HCT116 (cell line): ENCODE data around the gene PWWP2B. TPM values are rescaled to one million over a fixed set of nuclear protein-coding genes. Genes with fewer than 3 reads are reported as not detected.

Experiments
- ATAC-seq: fragments of 200-7000 bp; cut with Tn5 transposase; 2 replicates; pipeline ENCODE4 v1.9.1; 2020; ENCODE audit warnings: mild to moderate bottlenecking, moderate library complexity
- BruUV-seq: library from RNA; stranded (reverse); fragments of 400-500 nt; replicated peaks from 2 replicates; lab custom pipeline; 2021; lab: Mats Ljungman, UMichigan
- CTCF ChIA-PET: fragments of 300-600 bp; sonication (Branson Sonifier 250); formaldehyde crosslinking; loops from one replicate; lab custom pipeline; 2021; ENCODE audit warnings: antibody characterized with exemption; lab: Charles Lee
- POLR2A ChIA-PET: fragments of 300-600, 350-600 bp; sonication (Branson Sonifier 250); formaldehyde crosslinking; loops from one replicate; lab custom pipeline; 2021; ENCODE audit warnings: antibody characterized with exemption; lab: Charles Lee
- RAD21 ChIA-PET, 2 experiments: fragments of 300-600 bp; sonication (Branson Sonifier 250); formaldehyde crosslinking; loops; one replicate each; lab custom pipeline; 2023; ENCODE audit warnings: low total read pairs in 2 of 2; ENCODE audit not compliant: uncharacterized antibody in 2 of 2, unreplicated experiment in 2 of 2, low non-redundant PET in 1 of 2; lab: Charles Lee
- DNase-seq: peaks from one replicate; pipeline ENCODE4 v3.0.0-alpha.2; 2010; ENCODE audit warnings: low read depth, low spot score
- H2AFZ ChIP-seq: fragments of 200-600 bp; shearing (Covaris generic), sonication (generic); 2 replicates; pipeline ENCODE4 v1.6.1; 2017; ENCODE audit warnings: low read depth, mixed run types, mixed read lengths, antibody characterized with exemption, low read length; ENCODE audit not compliant: poor library complexity, severe bottlenecking
- H3K27ac ChIP-seq: 2 replicates; pipeline ENCODE4 v1.5.1; 2012; ENCODE audit warnings: low read depth, low read length
- H3K27me3 ChIP-seq: fragments of 200-600 bp; sonication (generic); 2 replicates; pipeline ENCODE4 v1.6.1; 2016; ENCODE audit warnings: mixed run types, low read length, mixed read lengths; ENCODE audit not compliant: insufficient read depth
- H3K36me3 ChIP-seq, 2 experiments: fragments of 200-500 bp in 1 of 2; fragments of 200-600 bp in 1 of 2; sonication (Bioruptor generic) in 1 of 2; sonication (generic) in 1 of 2; 2 replicates each; pipeline versions ENCODE4 v1.5.1 to v1.6.1; 2014 to 2016; ENCODE audit warnings: low read length in 2 of 2, inconsistent platforms in 1 of 2, mixed read lengths in 1 of 2, mixed run types in 1 of 2; ENCODE audit not compliant: insufficient read depth in 2 of 2, control insufficient read depth in 1 of 2
- H3K4me1 ChIP-seq, 2 experiments: fragments of 200-600 bp in 1 of 2; sonication (generic) in 1 of 2; 2 replicates each; pipeline versions ENCODE4 v1.5.1 to v1.6.1; 2012 to 2017; ENCODE audit warnings: low read length in 2 of 2, inconsistent platforms in 1 of 2, mild to moderate bottlenecking in 1 of 2, mixed read lengths in 1 of 2, mixed run types in 1 of 2, moderate library complexity in 1 of 2; ENCODE audit not compliant: insufficient read depth in 2 of 2, control insufficient read depth in 1 of 2
- H3K4me2 ChIP-seq: fragments of 200-600 bp; sonication (generic); 2 replicates; pipeline ENCODE4 v1.6.1; 2017; ENCODE audit warnings: mixed run types, low read length, mixed read lengths
- H3K4me3 ChIP-seq, 2 experiments: fragments of 200-600 bp in 1 of 2; sonication (generic) in 1 of 2; replicated peaks in 1 of 2; 2 replicates each; pipeline ENCODE4 v1.5.1; 2011 to 2016; ENCODE audit warnings: low read length in 2 of 2, control low read depth in 1 of 2, low read depth in 1 of 2, mild to moderate bottlenecking in 1 of 2, mixed read lengths in 1 of 2, mixed run types in 1 of 2
- H3K79me2 ChIP-seq: fragments of 200-600 bp; sonication (generic); 2 replicates; pipeline ENCODE4 v1.6.1; 2017; ENCODE audit warnings: mild to moderate bottlenecking, mixed run types, low read length, moderate library complexity, mixed read lengths; ENCODE audit not compliant: insufficient read depth
- H3K9ac ChIP-seq: fragments of 200-600 bp; sonication (generic); 2 replicates; pipeline ENCODE4 v1.6.1; 2016; ENCODE audit warnings: low read length, mixed read lengths
- H3K9me2 ChIP-seq: fragments of 200-600 bp; sonication (generic), shearing (Covaris generic); 2 replicates; pipeline ENCODE4 v1.6.1; 2017; ENCODE audit warnings: mixed run types, mild to moderate bottlenecking, moderate library complexity; ENCODE audit not compliant: insufficient read depth
- H3K9me3 ChIP-seq, 2 experiments: fragments of 200-500 bp in 1 of 2; fragments of 200-600 bp in 1 of 2; sonication (Bioruptor generic) in 1 of 2; sonication (generic) in 1 of 2; 2 replicates each; pipeline ENCODE4 v1.6.1; 2014 to 2017; ENCODE audit warnings: low read length in 2 of 2, mixed read lengths in 2 of 2, inconsistent platforms in 1 of 2, low read depth in 1 of 2, mild to moderate bottlenecking in 1 of 2, mixed run types in 1 of 2, moderate library complexity in 1 of 2; ENCODE audit not compliant: control insufficient read depth in 1 of 2, insufficient read depth in 1 of 2
- H4K20me1 ChIP-seq: fragments of 200-600 bp; sonication (generic), shearing (Covaris generic); 2 replicates; pipeline ENCODE4 v1.6.1; 2017; ENCODE audit warnings: mixed run types, mild to moderate bottlenecking, moderate library complexity; ENCODE audit not compliant: insufficient read depth
- CTCF ChIP-seq, 3 experiments: fragments of 200-600 bp in 1 of 3; sonication (generic) in 1 of 3; IDR thresholded peaks in 2 of 3; conservative IDR thresholded peaks in 1 of 3; 2 replicates each; pipeline ENCODE4 v1.5.1; 2012 to 2017; ENCODE audit warnings: low read depth in 2 of 3, low read length in 2 of 3, antibody characterized with exemption in 1 of 3, borderline replicate concordance in 1 of 3, control low read depth in 1 of 3, mild to moderate bottlenecking in 1 of 3, mixed read lengths in 1 of 3, mixed run types in 1 of 3, moderate library complexity in 1 of 3; ENCODE audit not compliant: insufficient read depth in 1 of 3
- EGR1 ChIP-seq: IDR thresholded peaks from 2 replicates; pipeline ENCODE4 v1.6.1; 2012; ENCODE audit warnings: low read depth
- EZH2 ChIP-seq: fragments of 200-600 bp; sonication (generic); IDR thresholded peaks from 2 replicates; pipeline ENCODE4 v1.6.1; 2017; ENCODE audit warnings: antibody characterized with exemption, mixed run types
- FOSL1 ChIP-seq: IDR thresholded peaks from 2 replicates; pipeline ENCODE4 v1.6.1; 2012; ENCODE audit warnings: low read depth
- JUND ChIP-seq: IDR thresholded peaks from 2 replicates; pipeline ENCODE4 v1.6.1; 2012
- MAX ChIP-seq: IDR thresholded peaks from 2 replicates; pipeline ENCODE4 v1.6.1; 2012
- POLR2A ChIP-seq: IDR thresholded peaks from 2 replicates; pipeline ENCODE4 v1.7.0; 2011; ENCODE audit warnings: borderline replicate concordance; ENCODE audit not compliant: insufficient read depth, insufficient read length; ENCODE audit errors: extremely low read depth
- YY1 ChIP-seq: IDR thresholded peaks from 2 replicates; pipeline ENCODE4 v1.6.1; 2011; ENCODE audit warnings: low read length, low read depth, moderate library complexity, mild to moderate bottlenecking; ENCODE audit not compliant: insufficient replicate concordance; ENCODE audit errors: extremely low read depth
- ZFX ChIP-seq: fragments of 450-650 bp; IDR thresholded peaks from 2 replicates; pipeline ENCODE4 v1.6.1; 2017
- ZNF274 ChIP-seq: fragments of 200-500 bp; sonication (Bioruptor generic); IDR thresholded peaks from 2 replicates; pipeline ENCODE4 v1.6.1; 2014; ENCODE audit warnings: mild to moderate bottlenecking, low read depth, low read length, inconsistent platforms
- intact Hi-C: fragments of 100-400 bp; cut with micrococcal nuclease; formaldehyde crosslinking; loops from 2 replicates; pipeline ENCODE4 v1.10.0; 2022
- total RNA-seq: library from RNA; stranded (reverse); gene quantifications from one replicate; pipeline ENCODE4 v1.2.1, GENCODE V29; 2021; ENCODE audit not compliant: unreplicated experiment

PWWP2B gene
- total RNA-seq, 1 experiment from 2014 or later = 13.9 TPM

- H3K27me3 ChIP-seq = no peaks in the 10 kb centered on the region
- H4K20me1 ChIP-seq = no peaks in the 10 kb centered on the region
- peaks cover 49% of the 10 kb centered on the region for H3K79me2 ChIP-seq
- no peaks in the 10 kb centered on the region for H3K36me3 ChIP-seq
- no peak for ATAC-seq
- ChIA-PET POLR2A (no interaction called here), CTCF (no interaction called here), RAD21 (no interaction called here)
- no peak overlapping the region; the same call in 1 of the 2 replicates for H3K27ac ChIP-seq
- no peak overlapping the region for H3K4me2 ChIP-seq
- BruUV-seq = no TSS peak
- peaks cover 11 to 27% of the 10 kb centered on the region in 2 experiments for H3K4me1 ChIP-seq
- H3K9ac ChIP-seq = no peak overlapping the region
- no peaks in the 10 kb centered on the region for H3K9me3 ChIP-seq
- no peak for DNase-seq
- intact Hi-C loops = no loop called here
- H2AFZ ChIP-seq = no peak overlapping the region
- H3K4me3 ChIP-seq = no peak overlapping the region
- H3K9me2 ChIP-seq = no peaks in the 10 kb centered on the region
- TF ChIP-seq YY1 = no peak
These were observed 3.1 kb downstream of the PWWP2B start for GRCh38 chr10:132400041-132400546.

- no peak overlapping the region for H3K4me2 ChIP-seq
- no peaks in the 10 kb centered on the region for H4K20me1 ChIP-seq
- no peaks in the 10 kb centered on the region for H3K9me3 ChIP-seq
- H3K36me3 ChIP-seq = no peaks in the 10 kb centered on the region
- intact Hi-C loops = no loop called here
- POLR2A ChIA-PET = no interaction called here
- H3K4me1 ChIP-seq = peaks cover 5 to 22% of the 10 kb centered on the region in 2 experiments
- no peak overlapping the region for H3K4me3 ChIP-seq
- CTCF ChIA-PET = no interaction called here
- DNase-seq = no peak
- no TSS peak for BruUV-seq
- no peak overlapping the region for H2AFZ ChIP-seq
- H3K27ac ChIP-seq = no peak overlapping the region
- no peaks in the 10 kb centered on the region for H3K27me3 ChIP-seq
- no peak for ATAC-seq
- no peak overlapping the region for H3K9ac ChIP-seq
- TF ChIP-seq POLR2A (no peak), CTCF (IDR thresholded peaks at IDR 0.05 in 2 of 3, conservative IDR thresholded peaks at IDR 0.05 in 1 of 3; ENCODE audit: borderline replicate concordance in 1 of 3, insufficient read depth in 1 of 3, low read depth in 2 of 3, low read length in 2 of 3) (no peak), FOSL1 (no peak), JUND (no peak), EZH2 (no peak), MAX (no peak), ZFX (no peak), YY1 (no peak), ZNF274 (no peak), EGR1 (no peak)
- TF ChIP-seq, all 23 proteins: peak for 0
- H3K79me2 ChIP-seq = peaks cover 49% of the 10 kb centered on the region
- RAD21 ChIA-PET = no interaction called here
- no peaks in the 10 kb centered on the region for H3K9me2 ChIP-seq
These were observed 3.6 kb downstream of the PWWP2B start for GRCh38 chr10:132400547-132401151.
